Progenitor cell of endocrine pancreas (in vitro differentiated cells): Measurements from ENCODE around the gene RBMS1. TPM values are rescaled to one million over a fixed set of nuclear protein-coding genes. Genes with fewer than 3 reads are reported as not detected.

Source experiments
- DNase-seq: peaks from one replicate; pipeline ENCODE4 v3.0.0; 2021; ENCODE audit warnings: low spot score; ENCODE audit not compliant: unreplicated experiment
- H3K27ac Mint-ChIP-seq: 2 replicates; pipeline ENCODE4 v1.8.0; 2021; ENCODE audit warnings: mild to moderate bottlenecking, moderate library complexity, mixed read lengths
- H3K27me3 Mint-ChIP-seq: 2 replicates; pipeline ENCODE4 v1.8.0; 2021; ENCODE audit warnings: mixed read lengths
- H3K36me3 Mint-ChIP-seq: 2 replicates; pipeline ENCODE4 v1.8.0; 2022; ENCODE audit warnings: mixed read lengths; ENCODE audit not compliant: insufficient read depth
- H3K4me1 Mint-ChIP-seq: 2 replicates; pipeline ENCODE4 v1.8.0; 2021; ENCODE audit warnings: low read depth, mixed read lengths
- H3K4me3 Mint-ChIP-seq: 2 replicates; pipeline ENCODE4 v1.8.0; 2021; ENCODE audit warnings: low read depth, mild to moderate bottlenecking, moderate library complexity, mixed read lengths
- H3K9me3 Mint-ChIP-seq: 2 replicates; pipeline ENCODE4 v1.8.0; 2021; ENCODE audit warnings: low read depth, mixed read lengths
- total RNA-seq: library from RNA; stranded (reverse); gene quantifications from 2 replicates; pipeline ENCODE4 v1.2.1, GENCODE V29; 2021
- TF ChIP-seq, protein P1 (sequence below): fragments of 200-600 bp; sonication (generic); IDR thresholded peaks from one replicate; pipeline ENCODE4 v1.5.0; 2021; ENCODE audit warnings: antibody characterized with exemption, mild to moderate bottlenecking; ENCODE audit not compliant: unreplicated experiment

The RBMS1 gene
- total RNA-seq, 1 donor from 2014 or later, result 59.8 TPM

DNA sequence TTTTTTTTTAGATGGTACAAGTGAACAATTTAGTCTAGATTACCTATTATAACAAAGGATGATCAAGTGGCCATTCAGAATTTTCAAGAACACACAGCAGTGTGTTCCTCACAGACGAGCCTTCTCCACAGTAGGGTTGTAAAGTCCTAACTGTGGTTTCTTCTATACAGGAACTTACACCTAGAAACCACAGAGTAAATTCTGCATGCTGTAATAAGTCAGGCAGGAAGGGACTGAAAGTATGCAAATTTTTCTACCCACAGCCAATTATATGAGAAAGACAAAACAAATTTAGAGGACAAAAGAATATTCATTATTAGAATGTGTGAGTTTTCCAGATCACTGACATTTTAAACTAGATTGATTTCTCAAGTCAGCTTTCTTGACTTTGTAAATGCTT, 99.5 kb downstream of the RBMS1 start:
- peaks cover 1% of the 10 kb centered on the region for H3K36me3 Mint-ChIP-seq
- H3K27me3 Mint-ChIP-seq, result no peaks in the 10 kb centered on the region
- H3K9me3 Mint-ChIP-seq, result no peaks in the 10 kb centered on the region
- TF ChIP-seq, protein P1, sequence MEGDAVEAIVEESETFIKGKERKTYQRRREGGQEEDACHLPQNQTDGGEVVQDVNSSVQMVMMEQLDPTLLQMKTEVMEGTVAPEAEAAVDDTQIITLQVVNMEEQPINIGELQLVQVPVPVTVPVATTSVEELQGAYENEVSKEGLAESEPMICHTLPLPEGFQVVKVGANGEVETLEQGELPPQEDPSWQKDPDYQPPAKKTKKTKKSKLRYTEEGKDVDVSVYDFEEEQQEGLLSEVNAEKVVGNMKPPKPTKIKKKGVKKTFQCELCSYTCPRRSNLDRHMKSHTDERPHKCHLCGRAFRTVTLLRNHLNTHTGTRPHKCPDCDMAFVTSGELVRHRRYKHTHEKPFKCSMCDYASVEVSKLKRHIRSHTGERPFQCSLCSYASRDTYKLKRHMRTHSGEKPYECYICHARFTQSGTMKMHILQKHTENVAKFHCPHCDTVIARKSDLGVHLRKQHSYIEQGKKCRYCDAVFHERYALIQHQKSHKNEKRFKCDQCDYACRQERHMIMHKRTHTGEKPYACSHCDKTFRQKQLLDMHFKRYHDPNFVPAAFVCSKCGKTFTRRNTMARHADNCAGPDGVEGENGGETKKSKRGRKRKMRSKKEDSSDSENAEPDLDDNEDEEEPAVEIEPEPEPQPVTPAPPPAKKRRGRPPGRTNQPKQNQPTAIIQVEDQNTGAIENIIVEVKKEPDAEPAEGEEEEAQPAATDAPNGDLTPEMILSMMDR, result no peak
- H3K4me3 Mint-ChIP-seq, result no peak overlapping the region
- no peak overlapping the region for H3K27ac Mint-ChIP-seq
- H3K4me1 Mint-ChIP-seq, result peaks cover 2% of the 10 kb centered on the region
- DNase-seq, result no peak

DNA sequence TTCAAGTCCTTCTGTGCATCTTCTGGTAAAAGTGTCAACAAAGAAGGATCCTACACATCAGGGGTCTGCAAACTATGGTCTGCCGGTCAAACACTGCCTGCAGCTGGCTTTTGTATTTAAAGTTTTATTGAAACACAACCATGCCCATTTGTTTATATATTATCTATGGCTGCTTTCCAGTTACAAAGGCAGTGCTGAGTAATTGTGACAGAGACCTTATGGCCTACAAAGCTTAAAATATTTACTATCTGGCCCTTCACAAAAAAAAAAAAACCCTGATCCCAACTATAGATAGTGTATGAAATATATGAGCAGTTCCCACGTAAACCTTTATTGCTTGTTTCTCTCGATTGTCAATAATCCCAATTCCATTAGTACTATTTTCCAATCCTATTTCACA, 101.4 kb downstream of the RBMS1 start:
- DNase-seq, result no peak
- no peak overlapping the region for H3K27ac Mint-ChIP-seq
- peaks cover 1% of the 10 kb centered on the region for H3K36me3 Mint-ChIP-seq
- no peak overlapping the region for H3K4me3 Mint-ChIP-seq
- no peaks in the 10 kb centered on the region for H3K27me3 Mint-ChIP-seq
- no peaks in the 10 kb centered on the region for H3K9me3 Mint-ChIP-seq
- H3K4me1 Mint-ChIP-seq, result peaks cover 2% of the 10 kb centered on the region
- TF ChIP-seq, protein P1, result no peak

DNA sequence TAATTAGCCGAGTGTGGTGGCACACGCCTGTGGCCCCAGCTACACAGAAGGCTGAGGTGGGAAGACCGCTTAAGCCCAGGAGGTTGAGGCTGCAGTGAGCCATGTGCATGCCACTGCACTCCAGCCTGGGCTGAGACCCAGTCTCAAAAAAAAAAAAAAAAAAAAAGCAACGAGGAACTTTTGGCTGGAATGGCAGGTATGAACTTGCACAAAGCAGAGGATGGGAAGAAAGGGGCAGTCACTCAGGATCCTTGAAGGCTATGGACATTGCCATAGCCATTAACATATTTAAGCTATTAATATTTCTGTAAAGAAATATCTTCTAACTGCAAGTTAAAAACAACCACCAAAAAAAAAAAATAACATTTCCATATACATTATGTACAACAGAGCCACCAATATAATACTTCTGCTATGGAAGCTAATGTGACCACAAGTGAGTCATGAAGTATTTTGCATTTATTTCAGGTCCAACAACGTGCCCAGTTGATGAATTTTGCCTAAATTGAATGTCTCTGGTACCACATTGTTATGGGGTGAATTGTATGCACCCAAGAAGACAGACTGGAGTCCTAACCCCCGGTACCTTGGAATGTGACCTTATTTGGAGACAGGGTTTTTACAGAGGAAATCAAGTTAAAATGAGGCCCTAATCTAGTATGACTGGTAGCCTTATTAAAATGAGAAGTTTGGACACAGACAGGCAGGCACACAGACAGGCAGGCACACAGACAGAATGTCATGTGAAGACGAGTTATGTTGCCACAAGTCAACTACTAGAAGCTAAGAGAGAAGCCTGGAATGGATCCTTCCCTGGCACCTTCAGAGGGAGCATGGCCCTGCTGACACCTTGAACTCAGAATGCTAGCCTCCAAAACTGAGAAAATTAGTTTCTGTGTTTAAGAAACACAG, 102.8 kb downstream of the RBMS1 start:
- TF ChIP-seq, protein P1, result no peak
- no peak for DNase-seq
- Mint-ChIP-seq H3K36me3 (peaks cover under 1% of the 10 kb centered on the region), H3K4me1 (peaks cover 2% of the 10 kb centered on the region), H3K4me3 (no peak overlapping the region), H3K27ac (no peak overlapping the region), H3K9me3 (no peaks in the 10 kb centered on the region), H3K27me3 (no peaks in the 10 kb centered on the region)

DNA sequence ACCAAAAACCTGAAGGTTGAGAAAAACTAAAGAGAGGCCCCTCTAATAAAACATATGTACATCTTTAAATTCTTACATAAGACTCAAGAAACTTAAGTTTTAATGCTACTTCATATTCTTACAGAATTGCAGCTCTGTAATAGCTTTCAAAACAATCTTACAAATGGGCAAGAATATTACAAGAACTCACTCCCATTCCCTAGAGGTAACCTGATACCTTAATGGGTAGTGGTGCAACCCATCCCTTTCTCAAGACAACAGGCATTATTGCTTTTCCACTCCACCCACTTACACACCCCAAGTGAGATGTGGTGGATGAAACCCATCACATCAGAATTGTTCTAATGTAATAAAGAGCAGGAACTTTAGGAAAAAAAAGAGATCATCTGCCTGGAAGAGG, 103.7 kb downstream of the RBMS1 start:
- H3K36me3 Mint-ChIP-seq, result no peaks in the 10 kb centered on the region
- no peaks in the 10 kb centered on the region for H3K27me3 Mint-ChIP-seq
- H3K27ac Mint-ChIP-seq, result peak overlapping the region; percentile 9
- no peak for DNase-seq
- H3K9me3 Mint-ChIP-seq, result no peaks in the 10 kb centered on the region
- H3K4me3 Mint-ChIP-seq, result no peak overlapping the region
- H3K4me1 Mint-ChIP-seq, result peaks cover 2% of the 10 kb centered on the region
- TF ChIP-seq, protein P1, result no peak

DNA sequence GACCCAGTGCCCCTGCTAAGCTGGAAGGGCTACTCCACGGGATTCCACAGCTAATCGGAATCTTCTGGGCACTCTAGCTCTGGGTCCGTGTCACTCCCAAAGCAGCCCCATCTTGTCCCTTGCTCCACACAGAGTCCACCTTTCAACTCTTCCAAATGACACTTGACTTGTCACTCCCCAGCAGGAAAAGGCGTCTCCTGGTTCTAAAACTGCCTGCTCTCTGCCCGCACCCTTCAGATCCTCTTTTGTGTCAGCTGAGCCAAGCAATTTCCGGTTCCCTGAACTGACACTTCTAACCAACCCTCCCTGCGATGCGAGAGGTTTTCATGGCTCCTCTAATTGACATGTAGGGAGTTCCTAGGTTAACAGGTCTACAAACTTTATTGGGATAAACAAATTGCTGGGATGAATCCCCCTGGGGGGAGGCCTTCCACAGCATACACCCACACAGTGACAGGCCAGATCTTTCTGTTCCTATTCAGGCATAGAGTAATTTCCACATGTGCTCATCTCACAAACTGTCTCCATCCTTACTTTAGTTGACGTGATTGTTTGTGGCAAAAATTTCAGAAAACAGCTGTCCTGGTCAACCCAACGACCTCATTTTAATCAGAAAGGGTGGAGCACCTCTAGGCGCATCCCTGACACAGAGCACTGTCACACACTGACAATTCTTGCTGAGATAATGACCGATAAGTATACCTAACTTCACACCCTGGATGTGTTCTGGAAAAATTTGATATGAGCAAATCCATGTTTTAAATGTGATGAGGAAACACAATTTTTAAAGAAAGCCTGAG, 104.9 kb downstream of the RBMS1 start:
- no peaks in the 10 kb centered on the region for H3K36me3 Mint-ChIP-seq
- H3K4me3 Mint-ChIP-seq, result no peak overlapping the region
- H3K9me3 Mint-ChIP-seq, result no peaks in the 10 kb centered on the region
- TF ChIP-seq, protein P1, result no peak
- peak overlapping the region; percentile 0 for H3K27ac Mint-ChIP-seq
- no peak for DNase-seq
- H3K4me1 Mint-ChIP-seq, result peaks cover 2% of the 10 kb centered on the region
- no peaks in the 10 kb centered on the region for H3K27me3 Mint-ChIP-seq
